CD4-positive, alpha-beta T cell treated with Interleukin-6 for 4 hours (primary cell): ENCODE measurements around the gene CHRNE.
"Not testable (repeated sequence)": the region's sequence is repeated elsewhere in the genome, so short reads cannot be mapped to it uniquely, and the experiment has no call there.

ENCODE experiments used
- DNase-seq: peaks from one replicate; pipeline ENCODE4 v3.0.0-alpha.2; 2020; ENCODE audit warnings: mixed read lengths

Gene CHRNE

DNA sequence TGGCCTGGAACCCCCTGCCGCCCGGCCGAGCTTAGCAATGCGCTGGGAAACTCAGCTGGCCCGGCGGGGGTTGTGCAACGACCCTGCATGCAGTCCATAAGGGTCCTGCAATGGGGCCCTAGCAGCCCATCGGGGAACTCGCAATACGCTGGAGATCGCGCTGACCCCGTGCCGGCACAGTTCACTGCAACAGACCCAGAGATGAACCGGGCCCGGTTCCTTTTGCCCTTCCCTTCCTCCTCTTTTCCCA lies 36.6 kb upstream of the CHRNE start:
- no peak for DNase-seq

- no peak for DNase-seq
Measured at GRCh38 chr17:4938688-4939545, 36.0 kb upstream of the CHRNE start.

DNA sequence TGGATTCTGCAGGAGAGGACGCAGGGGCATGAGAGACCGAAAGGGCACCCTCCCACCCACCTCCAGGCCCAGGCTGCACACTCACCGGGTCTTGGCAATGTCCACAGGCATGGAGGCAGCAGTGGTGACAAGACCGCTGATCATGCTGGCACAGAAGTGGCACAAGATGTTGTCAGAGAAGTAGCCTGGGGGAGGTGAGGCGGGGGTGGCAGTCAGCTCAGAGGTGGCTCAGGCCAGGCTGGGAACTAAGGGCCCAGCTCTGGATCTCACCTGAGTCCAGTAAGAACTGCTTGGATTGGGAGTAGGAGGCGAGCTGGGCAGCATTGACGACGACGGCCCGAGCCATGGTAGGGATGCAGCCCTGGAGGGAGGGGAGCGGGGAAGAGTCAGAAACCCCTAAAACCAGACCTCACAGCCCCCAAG lies 35.2 kb upstream of the CHRNE start:
- no peak for DNase-seq

DNA sequence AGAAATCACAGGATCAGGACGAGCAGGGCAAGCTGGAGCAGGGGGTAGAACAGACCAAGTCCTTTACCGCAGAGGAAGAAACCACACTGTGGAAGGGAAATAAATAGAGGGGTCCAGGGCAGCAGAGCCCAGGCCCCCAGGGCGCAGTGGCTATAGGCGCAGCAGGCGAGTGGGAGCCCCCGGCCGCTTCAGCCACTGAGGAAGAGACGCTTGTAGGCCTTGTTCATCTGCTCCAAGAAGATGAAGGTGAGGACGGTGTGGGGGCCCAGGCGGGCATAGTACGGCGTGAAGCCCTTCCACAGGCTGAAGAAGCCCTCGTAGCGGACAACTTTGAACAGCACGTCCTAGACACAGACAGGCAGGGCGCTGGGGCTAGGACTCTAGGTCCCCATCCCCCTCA lies 34.7 kb upstream of the CHRNE start:
- DNase-seq, result no peak

DNA sequence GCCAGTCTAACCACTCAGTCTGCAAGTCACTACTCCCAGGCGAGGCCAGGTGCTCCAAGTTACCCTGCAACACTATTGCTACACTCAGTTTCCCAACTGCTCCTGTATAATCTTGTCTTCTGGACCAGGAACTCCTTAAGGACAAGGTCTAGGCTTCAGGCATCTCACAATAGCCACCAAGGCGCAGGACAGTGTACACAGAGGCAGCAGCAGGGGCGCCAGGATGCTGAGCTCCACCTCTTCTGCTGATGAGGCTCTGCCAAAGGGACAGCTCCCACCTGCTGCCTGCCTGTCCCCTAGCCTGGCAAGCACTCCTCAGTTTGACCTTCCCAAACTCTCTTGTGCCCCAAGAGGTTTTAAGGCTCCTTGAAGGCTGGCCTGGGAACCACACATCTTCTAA lies 33.5 kb upstream of the CHRNE start:
- no peak for DNase-seq

DNA sequence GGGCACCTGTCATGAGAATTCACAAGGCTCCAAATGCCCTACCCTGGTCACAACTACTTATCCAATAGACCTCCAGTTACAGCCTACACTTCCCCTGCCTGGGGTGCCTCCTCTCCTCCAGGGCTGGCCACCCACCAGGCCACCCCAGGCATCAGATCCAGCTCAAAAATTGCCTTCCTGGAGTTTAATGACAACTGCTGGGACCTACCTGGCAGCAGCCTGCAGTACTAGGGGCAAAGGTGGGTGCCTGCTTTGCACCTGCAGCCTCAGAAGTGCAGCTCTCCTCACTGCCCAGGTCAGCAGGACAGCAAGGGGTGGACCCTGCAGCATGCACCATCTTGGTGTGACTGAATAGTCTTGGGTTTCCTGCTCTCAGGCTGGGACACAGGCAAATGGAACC lies 32.8 kb upstream of the CHRNE start:
- no peak for DNase-seq

DNA sequence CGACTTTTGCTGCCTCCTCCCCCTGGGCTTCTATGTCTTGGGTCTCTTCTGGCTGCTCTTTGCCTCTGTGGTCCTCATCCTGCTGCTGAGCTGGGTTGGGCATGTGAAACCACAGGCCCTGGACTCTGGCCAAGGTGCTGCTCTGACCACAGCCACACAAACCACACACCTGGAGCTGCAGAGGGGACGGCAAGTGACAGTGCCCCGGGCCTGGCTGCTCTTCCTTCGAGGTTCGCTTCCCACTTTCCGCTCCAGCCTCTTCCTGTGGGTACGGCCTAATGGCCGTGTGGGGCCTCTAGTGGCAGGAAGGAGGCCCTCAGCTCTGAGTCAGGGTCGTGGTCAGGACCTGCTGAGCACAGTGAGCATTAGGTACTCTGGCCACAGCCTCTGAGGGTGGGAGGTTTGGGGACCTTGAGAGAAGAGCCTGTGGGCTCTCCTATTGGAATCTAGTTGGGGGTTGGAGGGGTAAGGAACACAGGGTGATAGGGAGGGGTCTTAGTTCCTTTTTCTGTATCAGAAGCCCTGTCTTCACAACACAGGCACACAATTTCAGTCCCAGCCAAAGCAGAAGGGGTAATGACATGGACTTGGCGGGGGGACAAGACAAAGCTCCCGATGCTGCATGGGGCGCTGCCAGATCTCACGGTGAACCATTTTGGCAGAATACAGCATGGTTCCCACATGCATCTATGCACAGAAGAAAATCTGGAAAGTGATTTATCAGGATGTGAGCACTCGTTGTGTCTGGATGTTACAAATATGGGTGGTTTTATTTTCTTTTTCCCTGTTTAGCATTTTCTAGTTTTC lies 31.5 kb upstream of the CHRNE start:
- DNase-seq, result peak; percentile 31

DNA sequence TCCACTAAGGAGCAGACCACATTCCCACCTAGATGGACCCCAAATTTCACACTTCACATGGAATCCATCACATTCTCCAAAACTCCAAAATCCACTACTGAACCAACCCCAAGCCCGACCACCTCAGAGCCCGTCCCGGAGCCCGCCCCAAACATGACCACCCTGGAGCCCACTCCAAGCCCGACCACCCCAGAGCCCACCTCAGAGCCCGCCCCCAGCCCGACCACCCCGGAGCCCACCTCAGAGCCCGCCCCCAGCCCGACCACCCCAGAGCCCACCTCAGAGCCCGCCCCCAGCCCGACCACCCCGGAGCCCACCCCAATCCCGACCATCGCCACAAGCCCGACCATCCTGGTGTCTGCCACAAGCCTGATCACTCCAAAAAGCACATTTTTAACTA lies 30.7 kb upstream of the CHRNE start:
- DNase-seq, result no peak

DNA sequence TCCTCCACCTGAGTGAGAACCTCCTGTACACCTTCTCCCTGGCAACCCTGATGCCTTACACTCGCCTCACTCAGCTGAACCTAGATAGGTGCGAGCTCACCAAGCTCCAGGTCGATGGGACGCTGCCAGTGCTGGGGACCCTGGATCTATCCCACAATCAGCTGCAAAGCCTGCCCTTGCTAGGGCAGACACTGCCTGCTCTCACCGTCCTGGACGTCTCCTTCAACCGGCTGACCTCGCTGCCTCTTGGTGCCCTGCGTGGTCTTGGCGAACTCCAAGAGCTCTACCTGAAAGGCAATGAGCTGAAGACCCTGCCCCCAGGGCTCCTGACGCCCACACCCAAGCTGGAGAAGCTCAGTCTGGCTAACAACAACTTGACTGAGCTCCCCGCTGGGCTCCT lies 29.9 kb upstream of the CHRNE start:
- no peak for DNase-seq

- DNase-seq, result no peak
Measured at GRCh38 chr17:4931963-4932362, 29.1 kb upstream of the CHRNE start, which contains the start of gene GP1BA. GP1BA (plus strand) TSS chr17:4932277; CDS start chr17:4932605, 328 bp downstream.

GRCh38 chr17:4928881-4929280 lies 26.0 kb upstream of the CHRNE start:
- DNase-seq, result no peak

- DNase-seq, result not testable (repeated sequence)
Measured at GRCh38 chr17:4926577-4927335, 23.9 kb upstream of the CHRNE start.

DNA sequence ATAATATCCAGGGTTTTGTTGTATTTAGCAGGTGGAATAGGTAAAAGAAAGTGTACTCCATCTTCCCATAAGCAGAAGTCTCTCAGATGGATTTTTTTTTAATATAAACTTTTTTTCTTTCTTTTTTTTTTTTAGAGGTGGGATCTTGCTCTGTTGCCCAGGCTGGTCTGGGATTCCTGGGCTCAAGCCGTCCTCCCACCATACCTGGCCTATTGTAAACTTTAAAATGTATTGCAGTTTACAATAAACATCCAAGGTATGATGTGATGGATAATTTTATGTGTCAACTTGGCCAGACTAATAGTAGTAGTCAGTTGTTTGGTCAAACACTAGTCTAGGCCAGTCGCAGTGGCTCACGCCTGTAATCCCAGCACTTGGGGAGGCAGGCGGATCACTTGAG lies 18.4 kb upstream of the CHRNE start:
- no peak for DNase-seq

- no peak for DNase-seq
Measured at GRCh38 chr17:4920351-4921048, 17.6 kb upstream of the CHRNE start.

GRCh38 chr17:4919511-4920047 lies 16.7 kb upstream of the CHRNE start:
- no peak for DNase-seq

DNA sequence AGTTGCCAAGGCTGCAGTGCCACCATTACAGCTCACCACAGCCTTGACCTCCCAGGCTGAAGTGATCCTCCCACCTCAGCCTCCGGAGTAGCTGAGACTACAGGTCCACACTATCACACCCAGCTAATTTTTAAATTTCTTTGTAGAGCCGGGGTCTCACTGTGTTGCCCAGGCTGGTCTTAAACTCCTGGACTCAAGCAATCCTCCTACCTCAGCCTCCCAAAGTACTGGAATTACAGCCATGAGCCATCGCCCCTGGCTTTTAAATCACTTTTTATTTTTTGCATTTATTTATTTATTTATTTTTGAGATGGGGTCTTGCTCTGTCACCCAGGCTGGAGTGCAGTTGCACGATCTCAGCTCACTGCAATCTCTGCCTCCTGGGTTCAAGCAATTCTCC lies 11.7 kb upstream of the CHRNE start:
- DNase-seq, result not testable (repeated sequence)

DNA sequence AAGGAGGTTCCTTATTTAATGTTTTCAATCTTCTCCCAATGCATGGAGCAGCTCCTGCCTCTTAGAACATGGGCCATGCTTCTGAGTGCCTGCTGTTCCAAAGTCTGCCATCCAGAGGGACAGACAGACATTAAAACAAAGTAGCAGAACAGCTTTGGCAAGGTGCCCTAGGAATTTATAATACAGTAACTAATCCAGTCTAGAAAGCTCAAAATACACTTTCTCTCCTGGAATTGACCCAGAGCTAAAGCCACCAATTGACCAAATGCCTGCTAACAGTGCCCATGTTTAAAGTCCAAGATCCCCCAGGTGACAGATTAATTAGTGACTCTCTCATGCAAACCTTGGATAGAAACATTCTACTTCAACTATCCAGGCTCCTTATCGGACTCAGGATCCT lies 11.1 kb upstream of the CHRNE start:
- no peak for DNase-seq

DNA sequence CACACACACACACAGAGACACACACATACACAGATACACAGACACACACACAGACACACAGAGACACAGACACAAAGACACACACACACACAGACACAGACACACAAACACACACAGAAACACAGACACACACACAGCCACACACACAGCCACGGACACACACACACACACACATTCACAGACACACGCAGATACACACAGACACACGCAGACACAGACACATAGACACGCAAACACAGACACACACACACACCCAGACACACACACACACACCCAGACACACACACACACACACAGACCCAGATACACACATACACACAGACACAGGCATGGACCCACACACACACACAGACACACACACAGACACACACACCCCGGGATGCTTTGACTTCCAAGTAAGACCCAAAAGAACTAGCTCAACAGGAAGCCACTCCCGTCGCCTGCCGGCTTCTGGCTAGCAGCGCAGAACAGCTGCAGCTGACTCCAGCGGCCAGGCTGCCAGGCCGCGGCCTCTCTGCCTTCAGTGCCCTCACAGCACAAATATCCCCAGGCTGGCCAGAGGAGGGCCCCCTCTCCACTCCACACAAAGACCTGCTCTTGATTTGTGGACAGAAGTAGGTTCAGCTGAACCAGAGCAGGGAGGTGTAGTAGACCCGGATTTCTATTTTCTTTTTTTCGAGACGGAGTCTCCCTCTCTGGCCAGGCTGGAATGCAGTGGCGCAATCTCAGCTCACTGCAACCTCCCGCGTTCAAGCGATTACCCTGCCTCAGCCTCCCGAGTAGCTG lies 6.0 kb upstream of the CHRNE start:
- peak; percentile 80 for DNase-seq

- DNase-seq, result peak; percentile 48
Measured at GRCh38 chr17:4908301-4908700, 5.4 kb upstream of the CHRNE start.

DNA sequence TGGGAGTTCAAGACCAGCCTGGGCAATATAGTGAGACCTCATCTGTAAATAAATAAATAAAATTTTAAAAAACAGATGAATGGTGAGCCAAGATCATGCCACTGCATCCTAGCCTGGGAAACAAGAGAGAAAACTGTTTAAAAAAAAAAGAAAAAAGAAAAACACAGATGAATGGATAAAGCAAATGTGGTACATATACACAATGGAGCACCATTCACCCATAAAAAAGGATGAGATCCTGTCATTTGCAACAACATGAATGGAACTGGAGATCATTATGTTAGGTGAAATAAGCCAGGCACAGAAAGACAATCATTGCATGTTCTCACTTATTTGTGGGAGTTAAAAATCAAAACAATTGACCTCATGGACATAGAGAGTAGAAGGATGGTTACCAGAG lies 3.7 kb upstream of the CHRNE start:
- DNase-seq, result not testable (repeated sequence)

- DNase-seq, result no peak
Measured at GRCh38 chr17:4902540-4902939, 358 bp downstream of the CHRNE start.
